Immature natural killer cell (primary cell): ENCODE data around the gene NOC3L. TPM values are rescaled to one million over a fixed set of nuclear protein-coding genes. Genes with fewer than 3 reads are reported as not detected.

Source experiments
- DNase-seq, 3 donors: peaks; one replicate each; pipeline ENCODE4 v3.0.0; 2022; ENCODE audit warnings: mixed read lengths in 1 of 3
- H3K27ac Mint-ChIP-seq, 6 donors: one replicate each; pipeline ENCODE4 v1.8.0; 2020; ENCODE audit warnings: mixed read lengths in 6 of 6, mild to moderate bottlenecking in 5 of 6, inconsistent platforms in 4 of 6, moderate library complexity in 3 of 6
- H3K27me3 Mint-ChIP-seq, 3 donors: one replicate each; pipeline ENCODE4 v1.8.0; 2020 to 2021; ENCODE audit warnings: low read depth in 3 of 3, mild to moderate bottlenecking in 3 of 3, mixed read lengths in 3 of 3, moderate library complexity in 3 of 3, inconsistent platforms in 1 of 3
- H3K36me3 Mint-ChIP-seq, 3 donors: one replicate each; pipeline ENCODE4 v1.8.0; 2020; ENCODE audit warnings: mixed read lengths in 3 of 3, inconsistent platforms in 2 of 3, mild to moderate bottlenecking in 2 of 3
- H3K4me1 Mint-ChIP-seq, 2 donors: one replicate each; pipeline ENCODE4 v1.8.0; 2020; ENCODE audit warnings: inconsistent platforms in 2 of 2, mild to moderate bottlenecking in 2 of 2, mixed read lengths in 2 of 2, moderate library complexity in 1 of 2
- H3K4me3 Mint-ChIP-seq, 5 donors: one replicate each; pipeline ENCODE4 v1.8.0; 2020; ENCODE audit warnings: mild to moderate bottlenecking in 5 of 5, mixed read lengths in 5 of 5, inconsistent platforms in 3 of 5, moderate library complexity in 3 of 5
- H3K9me3 Mint-ChIP-seq, 6 donors: one replicate each; pipeline ENCODE4 v1.8.0; 2020; ENCODE audit warnings: mild to moderate bottlenecking in 6 of 6, mixed read lengths in 6 of 6, inconsistent platforms in 4 of 6, moderate library complexity in 3 of 6
- polyA plus RNA-seq, 3 donors: library from polyadenylated mRNA; unstranded; fragments of 300-500 nt; fragmentation: Illumina TruSeq; gene quantifications; one replicate each; pipeline ENCODE4 v1.2.3, GENCODE V29; 2021

The NOC3L gene
- polyA plus RNA-seq, 3 donors from 2014 or later, result 6.7 to 10.1 (median 7.8) TPM

DNA sequence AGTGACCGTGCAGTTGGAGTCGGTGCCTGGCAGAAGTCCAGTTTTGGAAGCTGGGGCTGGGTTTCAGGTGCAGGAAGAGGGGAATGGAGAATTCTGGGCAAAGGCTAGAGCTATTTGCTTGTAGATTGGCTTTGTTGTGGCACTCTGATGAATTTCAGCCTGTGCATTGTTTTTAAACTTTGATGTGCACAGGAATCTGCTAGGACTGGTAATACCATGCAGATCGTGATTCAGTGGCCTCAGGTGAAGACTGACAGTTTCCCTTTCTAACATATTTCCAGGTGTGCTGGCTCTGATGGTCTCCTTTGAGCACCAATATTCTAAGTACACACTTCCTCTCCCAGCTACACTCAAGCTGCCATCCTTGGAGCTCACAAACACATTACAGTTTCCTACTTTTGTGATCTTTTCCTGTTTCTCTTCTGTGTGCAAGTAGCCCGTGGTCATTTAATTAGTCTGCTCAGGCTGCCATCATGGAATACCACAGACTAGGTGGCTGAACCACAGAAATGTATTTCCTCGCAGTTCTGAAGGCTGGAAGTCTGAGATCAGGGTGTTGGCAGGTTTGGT, 55.6 kb downstream of the NOC3L start:
- H3K27ac Mint-ChIP-seq, result no peak overlapping the region
- H3K27me3 Mint-ChIP-seq, result peaks cover 2 to 7% (median 5%) of the 10 kb centered on the region in 3 donors
- no peaks in the 10 kb centered on the region for H3K36me3 Mint-ChIP-seq
- peaks cover 0 to 7% (median 0%) of the 10 kb centered on the region in 6 donors for H3K9me3 Mint-ChIP-seq
- DNase-seq, result no peak
- peaks cover 0 to 3% of the 10 kb centered on the region in 2 donors for H3K4me1 Mint-ChIP-seq
- H3K4me3 Mint-ChIP-seq, result no peak overlapping the region

DNA sequence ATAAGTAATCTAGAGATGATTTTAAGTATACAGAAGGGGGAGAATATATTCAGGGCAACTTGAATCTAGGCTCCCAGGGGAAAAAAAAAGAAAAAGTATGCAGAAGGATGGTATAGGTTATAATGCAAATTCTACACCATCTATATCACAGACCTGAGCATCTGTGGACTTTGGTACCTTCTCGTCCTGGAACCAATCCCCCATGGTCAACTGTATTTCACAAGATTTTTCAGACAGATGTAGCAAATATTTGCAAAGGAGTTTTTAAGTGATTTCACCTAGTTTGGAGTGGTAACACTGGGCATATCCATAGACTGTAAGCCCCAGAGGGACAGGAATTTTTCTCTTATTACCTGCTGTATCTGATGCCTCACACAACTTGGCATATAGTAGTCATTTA, 58.8 kb downstream of the NOC3L start:
- Mint-ChIP-seq H3K27me3 (peaks cover 2 to 13% (median 5%) of the 10 kb centered on the region in 3 donors), H3K4me3 (no peak overlapping the region), H3K4me1 (peaks cover 11 to 12% of the 10 kb centered on the region in 2 donors), H3K27ac (no peak overlapping the region), H3K36me3 (no peaks in the 10 kb centered on the region), H3K9me3 (peaks cover 0 to 3% (median 0%) of the 10 kb centered on the region in 6 donors)
- no peak for DNase-seq

DNA sequence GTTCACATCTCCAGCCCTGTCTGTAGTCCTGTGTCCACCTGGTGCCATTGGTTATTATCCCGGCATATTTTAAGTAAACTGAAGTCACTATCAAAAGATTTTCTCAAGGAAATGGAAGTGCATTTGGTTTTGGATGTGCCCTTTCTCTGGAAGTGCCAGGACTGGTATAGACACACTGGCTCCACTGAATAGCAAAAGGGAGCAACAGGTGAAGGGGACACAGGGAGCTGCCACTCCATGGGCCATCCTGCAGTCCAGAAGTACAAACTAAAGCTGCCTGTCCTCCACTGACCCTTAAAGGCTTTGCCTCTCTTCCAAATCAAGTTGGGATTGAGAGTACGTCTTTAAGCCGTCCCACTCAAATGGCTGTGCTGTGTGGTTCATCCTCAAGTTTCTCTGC, 62.7 kb downstream of the NOC3L start:
- H3K27me3 Mint-ChIP-seq, result peaks cover 2 to 15% (median 5%) of the 10 kb centered on the region in 3 donors
- peaks cover 11 to 13% of the 10 kb centered on the region in 2 donors for H3K4me1 Mint-ChIP-seq
- no peak overlapping the region for H3K27ac Mint-ChIP-seq

GRCh38 chr10:94299417-94299816, 63.3 kb downstream of the NOC3L start:
- H3K27ac Mint-ChIP-seq, result no peak overlapping the region
- peak in 2 of 3 donors; percentile 0 to 8 for DNase-seq
- peaks cover 11 to 13% of the 10 kb centered on the region in 2 donors for H3K4me1 Mint-ChIP-seq
- no peak overlapping the region for H3K4me3 Mint-ChIP-seq
- H3K9me3 Mint-ChIP-seq, result no peaks in the 10 kb centered on the region
- H3K36me3 Mint-ChIP-seq, result no peaks in the 10 kb centered on the region
- peaks cover 2 to 15% (median 5%) of the 10 kb centered on the region in 3 donors for H3K27me3 Mint-ChIP-seq

More for the DNA sequence above, 62.7 kb downstream of the NOC3L start:
- no peak for DNase-seq
- H3K9me3 Mint-ChIP-seq, result no peaks in the 10 kb centered on the region
- H3K4me3 Mint-ChIP-seq, result no peak overlapping the region
- no peaks in the 10 kb centered on the region for H3K36me3 Mint-ChIP-seq

- no peak for DNase-seq
- H3K27me3 Mint-ChIP-seq, result peaks cover 4 to 18% (median 5%) of the 10 kb centered on the region in 3 donors
- no peaks in the 10 kb centered on the region for H3K36me3 Mint-ChIP-seq
- H3K9me3 Mint-ChIP-seq, result no peaks in the 10 kb centered on the region
- H3K4me1 Mint-ChIP-seq, result peaks cover 3% of the 10 kb centered on the region in 2 donors
- H3K27ac Mint-ChIP-seq, result no peak overlapping the region
- H3K4me3 Mint-ChIP-seq, result no peak overlapping the region
Measured at GRCh38 chr10:94294168-94294567, 68.6 kb downstream of the NOC3L start.

GRCh38 chr10:94293354-94293753, 69.4 kb downstream of the NOC3L start:
- H3K4me3 Mint-ChIP-seq, result no peak overlapping the region

GRCh38 chr10:94292434-94293090, 70.2 kb downstream of the NOC3L start:
- peaks cover 6 to 18% (median 8%) of the 10 kb centered on the region in 3 donors for H3K27me3 Mint-ChIP-seq
- H3K27ac Mint-ChIP-seq, result no peak overlapping the region
- H3K4me3 Mint-ChIP-seq, result no peak overlapping the region
- no peaks in the 10 kb centered on the region for H3K4me1 Mint-ChIP-seq
- H3K9me3 Mint-ChIP-seq, result no peaks in the 10 kb centered on the region
- DNase-seq, result no peak
- H3K36me3 Mint-ChIP-seq, result no peaks in the 10 kb centered on the region

More at GRCh38 chr10:94293354-94293753, 69.4 kb downstream of the NOC3L start:
- Mint-ChIP-seq H3K36me3 (no peaks in the 10 kb centered on the region), H3K4me1 (no peaks in the 10 kb centered on the region), H3K9me3 (no peaks in the 10 kb centered on the region), H3K27ac (no peak overlapping the region), H3K27me3 (peaks cover 3 to 18% (median 8%) of the 10 kb centered on the region in 3 donors)
- no peak for DNase-seq

GRCh38 chr10:94288361-94289101, 74.2 kb downstream of the NOC3L start:
- peaks cover 3 to 13% (median 6%) of the 10 kb centered on the region in 3 donors for H3K27me3 Mint-ChIP-seq
- no peak for DNase-seq
- no peaks in the 10 kb centered on the region for H3K36me3 Mint-ChIP-seq
- no peaks in the 10 kb centered on the region for H3K9me3 Mint-ChIP-seq
- no peak overlapping the region for H3K4me3 Mint-ChIP-seq
- no peak overlapping the region for H3K27ac Mint-ChIP-seq
- no peaks in the 10 kb centered on the region for H3K4me1 Mint-ChIP-seq

- no peaks in the 10 kb centered on the region for H3K4me1 Mint-ChIP-seq
- H3K27me3 Mint-ChIP-seq, result peaks cover 3 to 7% (median 6%) of the 10 kb centered on the region in 3 donors
- no peaks in the 10 kb centered on the region for H3K9me3 Mint-ChIP-seq
- H3K27ac Mint-ChIP-seq, result no peak overlapping the region
- DNase-seq, result no peak
- H3K36me3 Mint-ChIP-seq, result no peaks in the 10 kb centered on the region
- H3K4me3 Mint-ChIP-seq, result no peak overlapping the region
Measured at GRCh38 chr10:94287336-94287735, 75.4 kb downstream of the NOC3L start.

DNA sequence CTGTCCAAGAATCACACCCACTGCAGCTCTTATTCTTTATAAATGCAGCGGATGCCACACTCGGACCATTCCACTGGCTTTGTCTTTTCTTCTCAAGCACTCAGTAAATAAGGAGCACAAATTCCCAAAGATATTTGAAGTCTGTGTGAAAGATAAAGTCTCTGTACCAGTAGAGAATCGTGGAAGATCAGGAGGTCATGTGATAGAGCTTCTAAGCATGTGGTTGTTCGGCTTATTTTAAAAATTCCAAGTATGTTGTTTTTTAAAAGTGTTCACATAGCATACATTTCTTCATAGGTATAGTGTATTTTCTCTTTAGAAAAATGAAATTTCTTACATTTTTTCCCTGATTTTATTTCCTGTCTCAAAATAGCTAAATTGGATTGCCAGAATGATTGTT, 75.8 kb downstream of the NOC3L start:
- no peaks in the 10 kb centered on the region for H3K4me1 Mint-ChIP-seq
- peaks cover 3 to 7% (median 6%) of the 10 kb centered on the region in 3 donors for H3K27me3 Mint-ChIP-seq
- DNase-seq, result no peak
- H3K36me3 Mint-ChIP-seq, result no peaks in the 10 kb centered on the region
- H3K4me3 Mint-ChIP-seq, result no peak overlapping the region
- no peak overlapping the region for H3K27ac Mint-ChIP-seq
- H3K9me3 Mint-ChIP-seq, result no peaks in the 10 kb centered on the region

- Mint-ChIP-seq H3K4me1 (peaks cover 0 to under 1% of the 10 kb centered on the region in 2 donors), H3K36me3 (no peaks in the 10 kb centered on the region), H3K27ac (no peak overlapping the region), H3K9me3 (no peaks in the 10 kb centered on the region), H3K27me3 (peaks cover 3 to 5% (median 4%) of the 10 kb centered on the region in 3 donors), H3K4me3 (no peak overlapping the region)
- DNase-seq, result no peak
Measured at GRCh38 chr10:94285271-94285670, 77.5 kb downstream of the NOC3L start.
